ENCODE data around the gene PLA2G12B. TPM values are rescaled to one million over a fixed set of nuclear protein-coding genes. Genes with fewer than 3 reads are reported as not detected.
"Not testable (repeated sequence)": the region's sequence is repeated elsewhere in the genome, so short reads cannot be mapped to it uniquely, and the experiment has no call there.

Gene PLA2G12B
- total and polyA plus RNA-seq, 3 donors from 2014 or later, result 0.29 TPM; not detected in 2

- H3K4me1 ChIP-seq, result no peaks in the 10 kb centered on the region
- no peaks in the 10 kb centered on the region for H3K36me3 ChIP-seq (ENCODE audit: low read depth, missing control alignments)
- no peak for TF ChIP-seq CTCF (IDR thresholded peaks at IDR 0.05)
- TF ChIP-seq POLR2A (IDR thresholded peaks at IDR 0.05), result no peak
- no peaks in the 10 kb centered on the region for H3K9me3 ChIP-seq
- WGBS, 2 donors, result 96 to 97% methylated on average over 3 of the region's 3 CpGs
- H3K27me3 ChIP-seq, result no peaks in the 10 kb centered on the region
- no peak overlapping the region for H3K27ac ChIP-seq
- no peak overlapping the region for H3K4me3 ChIP-seq
- no peak for DNase-seq
- intact Hi-C loops (cut with DNase I; ENCODE audit: low total_unique reads), result no loop called here
These were observed 28.6 kb downstream of the PLA2G12B start for GRCh38 chr10:72925951-72926465.

GRCh38 chr10:72924351-72924750, 30.3 kb downstream of the PLA2G12B start:
- TF ChIP-seq POLR2A (IDR thresholded peaks at IDR 0.05), result no peak
- no peak for DNase-seq
- H3K27me3 ChIP-seq, result no peaks in the 10 kb centered on the region
- no peak overlapping the region for H3K27ac ChIP-seq
- H3K4me1 ChIP-seq, result no peaks in the 10 kb centered on the region
- WGBS, 2 donors, result 95 to 98% methylated on average over 7 to 13 of the region's 13 CpGs
- no peak overlapping the region for H3K4me3 ChIP-seq
- no peaks in the 10 kb centered on the region for H3K36me3 ChIP-seq (ENCODE audit: low read depth, missing control alignments)
- intact Hi-C loops (cut with DNase I; ENCODE audit: low total_unique reads), result no loop called here
- H3K9me3 ChIP-seq, result no peaks in the 10 kb centered on the region

GRCh38 chr10:72921147-72921683, 33.4 kb downstream of the PLA2G12B start:
- H3K4me1 ChIP-seq; H3K4me3 ChIP-seq; H3K27ac ChIP-seq; DNase-seq; H3K36me3 ChIP-seq (ENCODE audit: low read depth, missing control alignments); intact Hi-C loops (cut with DNase I; ENCODE audit: low total_unique reads); H3K27me3 ChIP-seq; H3K9me3 ChIP-seq: not testable (repeated sequence)
- 100% methylated on average over 1 of the region's 1 CpG for WGBS, 2 donors

GRCh38 chr10:72918352-72918751, 36.3 kb downstream of the PLA2G12B start:
- DNase-seq, result no peak
- Histone ChIP-seq H3K27me3 (no peaks in the 10 kb centered on the region), H3K4me3 (no peak overlapping the region), H3K36me3 (ENCODE audit: low read depth, missing control alignments) (no peaks in the 10 kb centered on the region), H3K9me3 (no peaks in the 10 kb centered on the region), H3K27ac (no peak overlapping the region), H3K4me1 (no peaks in the 10 kb centered on the region)
- TF ChIP-seq CTCF (IDR thresholded peaks at IDR 0.05) (no peak), POLR2A (IDR thresholded peaks at IDR 0.05) (no peak)
- WGBS, 2 donors, result 95 to 96% methylated on average over 8 of the region's 8 CpGs
- intact Hi-C loops (cut with DNase I; ENCODE audit: low total_unique reads), result no loop called here

- H3K4me3 ChIP-seq; H3K9me3 ChIP-seq; H3K4me1 ChIP-seq; H3K27me3 ChIP-seq; DNase-seq; H3K36me3 ChIP-seq (ENCODE audit: low read depth, missing control alignments); H3K27ac ChIP-seq; intact Hi-C loops (cut with DNase I; ENCODE audit: low total_unique reads): not testable (repeated sequence)
- WGBS, 2 donors, result 80 to 84% methylated on average over 2 of the region's 2 CpGs
These were observed 36.7 kb downstream of the PLA2G12B start for GRCh38 chr10:72917803-72918332.

GRCh38 chr10:72917201-72917600, 37.4 kb downstream of the PLA2G12B start:
- H3K4me3 ChIP-seq; H3K36me3 ChIP-seq (ENCODE audit: low read depth, missing control alignments); DNase-seq; H3K4me1 ChIP-seq; intact Hi-C loops (cut with DNase I; ENCODE audit: low total_unique reads); H3K27me3 ChIP-seq; H3K9me3 ChIP-seq; H3K27ac ChIP-seq: not testable (repeated sequence)
- WGBS, 2 donors, result 56 to 66% methylated on average over 3 of the region's 3 CpGs

GRCh38 chr10:72913287-72913686, 41.3 kb downstream of the PLA2G12B start:
- no peaks in the 10 kb centered on the region for H3K9me3 ChIP-seq
- intact Hi-C loops (cut with DNase I; ENCODE audit: low total_unique reads), result no loop called here
- H3K27me3 ChIP-seq, result no peaks in the 10 kb centered on the region
- H3K27ac ChIP-seq, result no peak overlapping the region
- no peaks in the 10 kb centered on the region for H3K4me1 ChIP-seq
- H3K4me3 ChIP-seq, result no peak overlapping the region
- TF ChIP-seq POLR2A (IDR thresholded peaks at IDR 0.05), result no peak
- no peak for TF ChIP-seq CTCF (IDR thresholded peaks at IDR 0.05)
- H3K36me3 ChIP-seq (ENCODE audit: low read depth, missing control alignments), result no peaks in the 10 kb centered on the region
- WGBS, 2 donors, result 88 to 92% methylated on average over 7 of the region's 7 CpGs
- DNase-seq, result no peak
